GM23248 (cell line): ENCODE data around the gene EHBP1.

Source experiments
- EZH2 ChIP-seq: fragments of 200-600 bp; sonication (generic); IDR thresholded peaks from 2 replicates; pipeline ENCODE4 v1.6.1; 2018; ENCODE audit warnings: antibody characterized with exemption, mild to moderate bottlenecking; ENCODE audit not compliant: insufficient read depth, poor library complexity, severe bottlenecking
- EZH2phosphoT487 ChIP-seq: fragments of 200-600 bp; sonication (generic); IDR thresholded peaks from 2 replicates; pipeline ENCODE4 v1.6.1; 2018; ENCODE audit warnings: antibody characterized with exemption, moderate library complexity, mild to moderate bottlenecking, low read depth; ENCODE audit not compliant: insufficient read depth

DNA sequence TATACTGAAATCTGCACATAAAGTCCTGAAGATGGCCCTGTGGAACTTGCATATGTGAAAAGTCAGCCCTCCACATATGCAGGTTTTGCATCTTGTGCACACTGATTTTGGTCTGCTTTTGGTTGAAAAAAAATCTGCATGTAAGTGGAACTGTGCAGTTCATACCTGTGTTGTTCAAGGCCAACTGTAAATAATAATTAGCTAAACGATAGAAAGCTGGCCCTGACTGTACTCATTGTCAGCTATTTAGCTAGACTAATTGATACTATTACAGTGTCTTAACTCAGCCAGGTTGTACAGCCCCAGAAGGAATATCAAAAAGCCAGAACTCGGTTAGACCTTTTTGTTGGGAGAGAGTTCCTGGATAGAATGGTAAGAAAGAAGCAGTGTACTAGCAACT lies 54.5 kb downstream of the EHBP1 start:
- TF ChIP-seq EZH2 (no peak), EZH2phosphoT487 (no peak)
